VCaP (cell line): ENCODE measurements around the gene MRPL53.

ENCODE experiments used
- H3K27ac ChIP-seq: fragments of 450-650 bp; 2 replicates; pipeline ENCODE4 v1.5.1; 2017
- TF ChIP-seq, protein P1 (sequence below): fragments of 450-650 bp; conservative IDR thresholded peaks from 2 replicates; pipeline ENCODE4 v1.5.1; 2017; ENCODE audit warnings: mild to moderate bottlenecking, moderate library complexity

Gene MRPL53

DNA sequence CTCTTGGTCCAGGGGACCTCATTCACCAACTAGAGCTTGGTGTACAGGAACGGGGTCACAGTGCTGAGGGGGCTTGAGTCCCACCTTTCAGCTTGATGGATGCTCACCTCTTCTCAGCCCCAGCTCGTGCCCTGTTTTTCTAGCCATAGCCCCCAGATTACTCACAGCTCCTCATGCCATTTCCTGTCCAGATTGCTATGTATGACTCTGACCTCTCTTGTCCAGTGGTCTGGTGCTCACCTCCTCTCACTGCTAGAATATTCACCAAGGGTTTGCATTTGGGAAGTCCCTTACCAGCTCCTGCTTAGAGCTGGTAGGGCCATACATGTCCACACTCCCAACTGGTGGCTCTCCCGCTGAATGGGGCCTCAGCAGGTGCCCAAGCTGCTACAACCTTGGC is 21.1 kb upstream of the MRPL53 start:
- TF ChIP-seq, protein P1, sequence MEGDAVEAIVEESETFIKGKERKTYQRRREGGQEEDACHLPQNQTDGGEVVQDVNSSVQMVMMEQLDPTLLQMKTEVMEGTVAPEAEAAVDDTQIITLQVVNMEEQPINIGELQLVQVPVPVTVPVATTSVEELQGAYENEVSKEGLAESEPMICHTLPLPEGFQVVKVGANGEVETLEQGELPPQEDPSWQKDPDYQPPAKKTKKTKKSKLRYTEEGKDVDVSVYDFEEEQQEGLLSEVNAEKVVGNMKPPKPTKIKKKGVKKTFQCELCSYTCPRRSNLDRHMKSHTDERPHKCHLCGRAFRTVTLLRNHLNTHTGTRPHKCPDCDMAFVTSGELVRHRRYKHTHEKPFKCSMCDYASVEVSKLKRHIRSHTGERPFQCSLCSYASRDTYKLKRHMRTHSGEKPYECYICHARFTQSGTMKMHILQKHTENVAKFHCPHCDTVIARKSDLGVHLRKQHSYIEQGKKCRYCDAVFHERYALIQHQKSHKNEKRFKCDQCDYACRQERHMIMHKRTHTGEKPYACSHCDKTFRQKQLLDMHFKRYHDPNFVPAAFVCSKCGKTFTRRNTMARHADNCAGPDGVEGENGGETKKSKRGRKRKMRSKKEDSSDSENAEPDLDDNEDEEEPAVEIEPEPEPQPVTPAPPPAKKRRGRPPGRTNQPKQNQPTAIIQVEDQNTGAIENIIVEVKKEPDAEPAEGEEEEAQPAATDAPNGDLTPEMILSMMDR, result no peak
- H3K27ac ChIP-seq, result no peak overlapping the region

DNA sequence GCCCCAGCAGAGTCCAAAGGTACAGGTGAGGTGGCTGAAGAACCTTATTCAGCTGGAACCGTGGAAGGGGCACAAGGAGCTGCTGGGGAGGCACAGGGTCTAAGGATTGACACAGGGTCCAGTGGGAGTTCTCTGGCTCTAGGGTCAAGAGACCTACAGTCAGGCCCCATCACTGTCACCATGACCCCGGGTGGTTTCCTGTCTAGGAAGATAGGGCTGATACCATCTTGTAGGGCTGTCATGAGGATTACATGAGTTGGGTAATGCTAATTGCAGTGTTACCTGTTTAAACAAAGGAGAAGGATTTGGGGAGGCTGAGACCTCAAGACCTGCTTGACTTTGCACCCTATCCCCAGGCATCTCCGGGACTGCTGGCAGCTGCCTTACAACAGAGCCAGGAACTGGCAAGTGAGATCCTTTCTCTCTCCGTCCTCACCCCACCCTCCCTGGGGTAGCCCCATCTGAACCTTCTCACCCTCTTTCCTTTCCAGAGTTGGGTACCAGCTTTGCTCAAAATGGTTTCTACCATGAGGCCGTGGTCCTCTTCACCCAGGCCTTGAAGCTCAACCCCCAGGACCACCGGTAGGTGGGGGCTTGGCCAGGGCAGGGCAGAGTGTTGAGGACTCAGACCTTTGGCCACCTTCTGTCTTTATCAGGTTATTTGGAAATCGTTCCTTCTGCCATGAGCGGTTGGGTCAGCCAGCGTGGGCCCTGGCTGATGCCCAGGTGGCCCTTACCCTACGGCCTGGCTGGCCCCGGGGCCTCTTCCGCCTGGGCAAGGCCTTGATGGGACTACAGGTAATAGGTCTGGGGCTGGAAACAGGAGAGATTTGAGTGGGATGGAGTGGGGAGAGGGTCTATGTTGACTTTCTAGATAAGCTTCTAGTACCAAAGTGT is 19.4 kb upstream of the MRPL53 start:
- H3K27ac ChIP-seq, result no peak overlapping the region
- TF ChIP-seq, protein P1, result no peak

DNA sequence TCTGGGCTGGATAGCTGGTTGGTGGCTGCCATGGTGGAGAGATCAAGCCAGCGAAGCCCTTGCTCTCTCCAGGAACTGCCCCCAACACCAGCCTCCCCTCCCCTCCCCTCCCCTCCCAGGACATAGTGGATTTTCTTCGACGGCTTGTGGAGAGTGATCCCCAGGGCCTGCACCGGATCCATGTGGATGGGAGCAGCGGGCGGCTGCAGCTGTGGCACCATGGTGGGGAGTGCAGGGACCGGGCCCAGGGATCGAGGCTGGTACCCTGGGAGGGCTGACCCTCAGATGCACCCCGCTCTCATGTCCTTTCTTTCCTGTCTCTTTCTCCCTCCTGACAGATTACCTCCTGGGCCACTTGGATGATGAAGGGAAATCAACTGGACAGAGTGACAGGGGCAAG is 17.4 kb upstream of the MRPL53 start:
- no peak overlapping the region for H3K27ac ChIP-seq
- TF ChIP-seq, protein P1, result no peak

DNA sequence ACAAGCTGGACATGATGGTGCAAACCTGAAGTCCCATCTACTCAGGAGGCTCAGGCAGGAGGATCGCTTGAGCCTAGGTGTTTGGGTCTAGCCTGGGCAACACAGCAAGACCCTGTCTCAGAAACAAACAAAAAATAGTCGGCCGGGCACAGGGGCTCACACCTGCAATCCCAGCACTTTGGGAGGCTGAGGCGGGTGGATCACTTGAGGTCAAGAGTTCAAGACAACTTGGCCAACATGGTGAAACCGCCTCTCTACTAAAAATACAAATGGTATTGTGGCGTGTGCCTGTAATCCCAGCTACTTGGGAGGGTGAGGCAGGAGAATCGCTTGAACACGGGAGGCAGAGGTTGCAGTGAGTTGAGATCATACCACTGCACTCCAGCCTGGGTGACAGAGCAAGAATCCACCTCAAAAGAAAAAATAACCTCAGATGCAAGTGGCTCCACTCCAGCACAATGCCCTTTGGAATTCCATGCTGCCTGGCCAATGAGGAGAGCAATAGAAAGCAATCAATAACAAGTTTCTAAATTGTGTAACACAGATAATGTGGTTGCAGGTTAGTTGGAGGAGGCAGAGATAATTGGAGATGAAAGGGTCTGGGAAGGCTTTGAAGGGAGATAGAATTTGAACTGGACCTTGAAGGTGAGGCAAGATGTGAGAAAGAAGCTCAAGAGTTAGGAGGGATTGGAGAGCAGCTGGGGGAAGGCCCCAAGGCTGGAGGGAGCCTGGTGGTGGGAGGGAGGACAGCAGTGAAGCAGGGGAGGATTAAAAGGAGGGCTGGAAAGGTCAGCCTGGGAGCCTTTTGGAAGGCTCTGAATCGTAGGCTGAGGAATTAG is 16.4 kb upstream of the MRPL53 start:
- no peak overlapping the region for H3K27ac ChIP-seq
- TF ChIP-seq, protein P1, result no peak

DNA sequence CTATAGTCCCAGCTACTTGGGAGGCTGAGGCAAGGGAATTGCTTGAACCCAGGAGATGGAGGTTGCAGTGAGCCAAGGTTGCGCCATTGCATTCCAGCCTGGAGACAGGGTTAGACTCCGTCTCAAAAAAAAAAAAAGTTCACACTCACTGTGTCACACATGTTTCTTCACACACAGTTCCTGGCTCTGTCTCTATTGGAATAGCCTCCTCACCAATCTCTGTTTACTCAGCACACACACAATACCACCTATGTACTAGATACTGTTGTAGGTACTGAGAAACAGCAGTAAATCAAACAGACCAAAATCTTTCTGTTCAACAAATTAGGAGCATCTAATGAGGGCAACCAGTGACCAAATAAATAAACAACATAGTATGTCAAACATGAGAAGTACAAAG is 13.7 kb upstream of the MRPL53 start:
- H3K27ac ChIP-seq, result no peak overlapping the region
- TF ChIP-seq, protein P1, result no peak

DNA sequence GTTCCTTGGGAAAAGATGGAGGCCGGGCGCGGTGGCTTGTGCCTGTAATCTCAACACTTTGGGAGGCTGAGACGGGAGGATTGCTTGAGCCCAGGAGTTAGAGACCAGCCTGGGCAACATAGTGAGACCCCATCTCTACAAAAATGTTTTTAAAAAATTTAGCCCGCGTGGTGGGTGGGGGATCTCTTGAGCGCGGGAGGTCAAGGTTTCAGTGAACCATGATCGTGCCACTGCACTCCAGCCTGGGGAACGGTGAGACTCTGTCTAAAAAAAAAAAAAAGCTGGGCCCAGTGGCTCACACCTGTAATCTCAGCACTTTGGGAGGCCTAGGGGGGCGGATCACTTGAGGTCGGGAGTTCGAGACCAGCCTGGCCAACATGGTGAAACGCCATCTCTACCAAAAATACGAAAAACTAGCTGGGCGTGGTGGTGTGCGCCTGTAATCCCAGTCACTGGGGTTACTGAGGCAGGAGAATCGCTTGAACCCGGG is 11.2 kb upstream of the MRPL53 start:
- peak overlapping the region; percentile 86 for H3K27ac ChIP-seq

DNA sequence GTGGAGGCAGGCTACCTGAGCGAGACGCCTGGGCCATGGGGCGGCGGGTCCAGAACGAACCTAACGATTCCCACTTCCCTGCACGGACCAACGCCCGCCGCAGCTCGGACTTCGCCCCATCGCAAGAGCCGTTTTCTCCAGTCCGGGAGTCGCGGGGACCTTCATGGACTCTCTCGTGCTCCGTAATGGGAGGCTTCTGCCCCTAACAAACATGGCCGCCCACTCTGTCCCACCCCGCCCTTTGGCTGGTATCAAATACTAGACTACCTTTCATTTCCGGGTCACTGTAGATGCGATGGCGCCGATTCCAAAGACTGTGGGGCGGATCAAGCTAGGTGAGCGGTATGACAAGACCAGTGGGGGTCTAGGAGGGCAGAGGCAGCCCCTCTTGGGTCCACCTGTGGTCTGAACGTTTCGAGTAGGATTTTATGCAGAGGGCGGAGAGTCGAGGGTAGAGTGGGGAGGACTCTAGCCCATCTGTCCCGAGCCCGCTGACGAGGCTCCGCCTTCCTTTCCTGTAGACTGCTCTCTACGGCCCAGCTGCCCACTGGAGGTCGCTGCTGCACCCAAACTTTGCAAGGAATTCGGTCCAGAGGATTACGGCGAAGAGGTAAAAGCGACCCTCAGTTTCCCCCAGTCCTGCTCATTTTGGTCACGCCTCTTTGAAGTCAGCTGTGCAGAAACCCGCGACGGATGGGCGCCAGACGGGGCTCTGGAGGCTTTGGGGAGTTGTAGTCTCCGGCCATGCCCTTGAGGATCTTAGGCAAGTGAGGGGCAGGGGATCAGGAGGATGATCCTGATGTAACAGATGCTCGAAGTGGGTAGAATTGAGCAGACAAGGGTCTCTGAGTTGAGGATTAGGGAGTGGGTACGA is 10.6 kb upstream of the MRPL53 start, which contains the start of the genes CCDC142 and TTC31:
Gene CCDC142 (minus strand): TSS at position 198 of the 874 bp plus-strand sequence. CDS start 161 bp downstream, at position 37.
Gene TTC31 (plus strand): TSS at position 281 of the 874 bp plus-strand sequence. CDS start 15 bp downstream, at position 296.
- peak within 1 kb of the TSS; percentile 86 for H3K27ac ChIP-seq
- TF ChIP-seq, protein P1, result peak; percentile 91
